Measurements from ENCODE around the gene CLCN6.

GRCh38 chr1:11872545-11872944, 66.6 kb downstream of the CLCN6 start:
- TF ChIP-seq CTCF (IDR thresholded peaks at IDR 0.05) (no peak), POLR2AphosphoS5 (IDR thresholded peaks at IDR 0.05) (no peak)
